ENCODE data around the gene WDR43. TPM values are rescaled to one million over a fixed set of nuclear protein-coding genes. Genes with fewer than 3 reads are reported as not detected.

The WDR43 gene
- total and polyA plus RNA-seq, 9 of the 15 experiments (the other 6 are each of a cell fraction or from before 2014, with no cell fraction given), result 34.6 to 197 (median 105) TPM

- in situ Hi-C loops (cut with MboI) (loop anchor here (25.0 kb wide), 1 partner anchor 1100 kb away; no protein-coding TSS in a partner anchor), intact Hi-C loops (cut with micrococcal nuclease) (no loop called here)
- Histone ChIP-seq H2AFZ (ENCODE audit: low read depth, low read length) (no peak overlapping the region), H3K4me3 (no peak overlapping the region), H3K9me1 (ENCODE audit: control insufficient read depth, insufficient read depth, low read length) (no peaks in the 10 kb centered on the region), H3K9ac (ENCODE audit: insufficient read depth in 1 of 2, low read depth in 2 of 2, low read length in 2 of 2) (no peak overlapping the region), H3K9me3 (replicated peaks; ENCODE audit: control insufficient read depth, insufficient read depth, low read depth, low read length) (no peaks in the 10 kb centered on the region), H3K36me3 (ENCODE audit: control insufficient read depth, insufficient read depth, low read length) (no peaks in the 10 kb centered on the region), H3K4me2 (ENCODE audit: insufficient read depth, low read length) (no peak overlapping the region), H3K27ac (ENCODE audit: extremely low read depth, low read depth, low read length) (no peak overlapping the region), H4K20me1 (replicated peaks; ENCODE audit: control insufficient read depth, insufficient read depth, low read length) (peaks cover 4% of the 10 kb centered on the region; the same call in 1 of the 2 replicates), H3K4me1 (replicated peaks in 1 of 2; ENCODE audit: control insufficient read depth in 2 of 2, insufficient read depth in 2 of 2, low read length in 2 of 2) (no peaks in the 10 kb centered on the region), H3K27me3 (ENCODE audit: control insufficient read depth in 2 of 2, insufficient read depth in 2 of 2, low read length in 2 of 2) (peaks cover 18 to 35% of the 10 kb centered on the region in 2 experiments; a peak in 4 of 5 replicates), H3K79me2 (ENCODE audit: control insufficient read depth, insufficient read depth, low read length) (no peaks in the 10 kb centered on the region)
- WGBS (ENCODE audit: insufficient coverage, low coverage, missing lambda C conversion rate), result 0% methylated on average over 1 of the region's 1 CpG
- FAIRE-seq (no peak), DNase-seq (ENCODE audit: extremely low read depth in 1 of 4, low spot score in 3 of 4) (no peak), ATAC-seq (no peak)
- ChIA-PET CTCF (ENCODE audit: low intra/inter-chr PET ratio) (no interaction called here), POLR2A (no interaction called here)
- no TSS peak for BruUV-seq (replicated peaks)
- TF ChIP-seq NR2F6 (CRISPR knock-in tag; IDR thresholded peaks at IDR 0.05) (no peak), ZNF592 (IDR thresholded peaks at IDR 0.05) (no peak), ZNF224 (CRISPR knock-in tag; IDR thresholded peaks at IDR 0.05) (no peak), ZNF253 (CRISPR knock-in tag; conservative IDR thresholded peaks at IDR 0.05) (no peak), PRMT5 (CRISPR knock-in tag; IDR thresholded peaks at IDR 0.05) (no peak), ZNF696 (CRISPR knock-in tag; conservative IDR thresholded peaks at IDR 0.05) (no peak), ZNF395 (CRISPR knock-in tag; IDR thresholded peaks at IDR 0.05) (no peak), HLTF (IDR thresholded peaks at IDR 0.05) (no peak), ZKSCAN3 (CRISPR knock-in tag; IDR thresholded peaks at IDR 0.05) (no peak), ZNF274 (IDR thresholded peaks at IDR 0.05; ENCODE audit: borderline replicate concordance, low read depth, low read length) (no peak), FOXJ2 (tag; IDR thresholded peaks at IDR 0.05) (no peak), BHLHE40 (IDR thresholded peaks at IDR 0.05; ENCODE audit: low read length) (no peak), TCFL5 (CRISPR knock-in tag; conservative IDR thresholded peaks at IDR 0.05) (no peak), TFE3 (CRISPR knock-in tag; IDR thresholded peaks at IDR 0.05) (no peak), NRF1 (conservative IDR thresholded peaks at IDR 0.05 in 1 of 2, IDR thresholded peaks at IDR 0.05 in 1 of 2) (no peak), ZNF3 (CRISPR knock-in tag; IDR thresholded peaks at IDR 0.05) (no peak), E2F1 (CRISPR knock-in tag; IDR thresholded peaks at IDR 0.05) (no peak)
Observed at GRCh38 chr2:28962505-28962904, 68.0 kb downstream of the WDR43 start.
